Mucosa of stomach (tissue), 1 donor: ENCODE results near the gene DGUOK.

Source experiments
- H3K27me3 ChIP-seq: one replicate; pipeline ENCODE4 v1.7.0; 2013; ENCODE audit warnings: mild to moderate bottlenecking, low read length; ENCODE audit not compliant: control insufficient read depth, insufficient read depth
- H3K36me3 ChIP-seq: one replicate; pipeline ENCODE4 v1.7.0; 2013; ENCODE audit warnings: low read length; ENCODE audit not compliant: control insufficient read depth, insufficient read depth
- H3K4me1 ChIP-seq: one replicate; pipeline ENCODE4 v1.7.0; 2013; ENCODE audit warnings: mild to moderate bottlenecking, low read length; ENCODE audit not compliant: control insufficient read depth, insufficient read depth
- H3K4me3 ChIP-seq: one replicate; pipeline ENCODE4 v1.7.0; 2013; ENCODE audit warnings: low read length
- H3K9ac ChIP-seq: one replicate; pipeline ENCODE4 v1.7.0; 2013; ENCODE audit warnings: mild to moderate bottlenecking, low read length, moderate library complexity
- H3K9me3 ChIP-seq: one replicate; pipeline ENCODE4 v1.7.0; 2013; ENCODE audit warnings: mild to moderate bottlenecking, low read length, moderate library complexity; ENCODE audit not compliant: control insufficient read depth
- donor health status: Pancreatic carcinoma.

Gene DGUOK

GRCh38 chr2:73992036-73992435 is 65.4 kb downstream of the DGUOK start:
- Histone ChIP-seq H3K9me3 (no peaks in the 10 kb centered on the region), H3K4me3 (no peak overlapping the region), H3K27me3 (no peaks in the 10 kb centered on the region), H3K4me1 (peaks cover 22% of the 10 kb centered on the region), H3K36me3 (no peaks in the 10 kb centered on the region), H3K9ac (no peak overlapping the region)

- no peak overlapping the region for H3K4me3 ChIP-seq
- no peaks in the 10 kb centered on the region for H3K9me3 ChIP-seq
- no peak overlapping the region for H3K9ac ChIP-seq
- no peaks in the 10 kb centered on the region for H3K36me3 ChIP-seq
- H3K27me3 ChIP-seq: no peaks in the 10 kb centered on the region
- H3K4me1 ChIP-seq: peaks cover 8% of the 10 kb centered on the region
Measured at GRCh38 chr2:73993376-73993775, 66.7 kb downstream of the DGUOK start.

GRCh38 chr2:73993778-73994177 is 67.1 kb downstream of the DGUOK start:
- H3K4me1 ChIP-seq: peaks cover 6% of the 10 kb centered on the region
- H3K4me3 ChIP-seq: no peak overlapping the region

GRCh38 chr2:73994178-73994831 is 67.6 kb downstream of the DGUOK start:
- Histone ChIP-seq H3K9me3 (no peaks in the 10 kb centered on the region), H3K27me3 (no peaks in the 10 kb centered on the region), H3K36me3 (no peaks in the 10 kb centered on the region), H3K4me1 (peaks cover 2% of the 10 kb centered on the region), H3K4me3 (no peak overlapping the region), H3K9ac (no peak overlapping the region)

More at GRCh38 chr2:73993778-73994177, 67.1 kb downstream of the DGUOK start:
- Histone ChIP-seq H3K27me3 (no peaks in the 10 kb centered on the region), H3K9ac (no peak overlapping the region), H3K9me3 (no peaks in the 10 kb centered on the region), H3K36me3 (no peaks in the 10 kb centered on the region)

- Histone ChIP-seq H3K9ac (no peak overlapping the region), H3K9me3 (no peaks in the 10 kb centered on the region), H3K27me3 (no peaks in the 10 kb centered on the region), H3K4me3 (no peak overlapping the region), H3K4me1 (peaks cover 15% of the 10 kb centered on the region), H3K36me3 (no peaks in the 10 kb centered on the region)
Measured at GRCh38 chr2:73995810-73996209, 69.1 kb downstream of the DGUOK start.

- Histone ChIP-seq H3K27me3 (no peaks in the 10 kb centered on the region), H3K36me3 (no peaks in the 10 kb centered on the region), H3K9me3 (no peaks in the 10 kb centered on the region), H3K4me1 (peaks cover 23% of the 10 kb centered on the region), H3K4me3 (no peak overlapping the region), H3K9ac (no peak overlapping the region)
Measured at GRCh38 chr2:73997813-73998212, 71.1 kb downstream of the DGUOK start.

- Histone ChIP-seq H3K36me3 (no peaks in the 10 kb centered on the region), H3K9ac (no peak overlapping the region), H3K9me3 (no peaks in the 10 kb centered on the region), H3K4me1 (peaks cover 28% of the 10 kb centered on the region), H3K27me3 (no peaks in the 10 kb centered on the region), H3K4me3 (no peak overlapping the region)
Measured at GRCh38 chr2:73998451-73998850, 71.8 kb downstream of the DGUOK start.

GRCh38 chr2:73998933-73999332 is 72.3 kb downstream of the DGUOK start:
- H3K27me3 ChIP-seq: no peaks in the 10 kb centered on the region
- no peaks in the 10 kb centered on the region for H3K36me3 ChIP-seq
- no peaks in the 10 kb centered on the region for H3K9me3 ChIP-seq
- no peak overlapping the region for H3K9ac ChIP-seq
- H3K4me1 ChIP-seq: peaks cover 32% of the 10 kb centered on the region
- H3K4me3 ChIP-seq: no peak overlapping the region

GRCh38 chr2:73999881-74000597 is 73.4 kb downstream of the DGUOK start:
- no peak overlapping the region for H3K4me3 ChIP-seq
- H3K27me3 ChIP-seq: no peaks in the 10 kb centered on the region
- no peak overlapping the region for H3K9ac ChIP-seq

GRCh38 chr2:74000666-74001065 is 74.0 kb downstream of the DGUOK start:
- H3K9ac ChIP-seq: no peak overlapping the region
- H3K4me1 ChIP-seq: peaks cover 41% of the 10 kb centered on the region
- no peak overlapping the region for H3K4me3 ChIP-seq
- H3K9me3 ChIP-seq: no peaks in the 10 kb centered on the region
- no peaks in the 10 kb centered on the region for H3K27me3 ChIP-seq
- H3K36me3 ChIP-seq: no peaks in the 10 kb centered on the region

More at GRCh38 chr2:73999881-74000597, 73.4 kb downstream of the DGUOK start:
- no peaks in the 10 kb centered on the region for H3K36me3 ChIP-seq
- H3K9me3 ChIP-seq: no peaks in the 10 kb centered on the region
- peaks cover 41% of the 10 kb centered on the region for H3K4me1 ChIP-seq

GRCh38 chr2:74001121-74001520 is 74.4 kb downstream of the DGUOK start:
- Histone ChIP-seq H3K27me3 (no peaks in the 10 kb centered on the region), H3K4me3 (no peak overlapping the region), H3K36me3 (no peaks in the 10 kb centered on the region), H3K9ac (no peak overlapping the region), H3K4me1 (peaks cover 41% of the 10 kb centered on the region), H3K9me3 (no peaks in the 10 kb centered on the region)

- Histone ChIP-seq H3K9ac (no peak overlapping the region), H3K4me3 (no peak overlapping the region), H3K4me1 (peaks cover 41% of the 10 kb centered on the region), H3K9me3 (no peaks in the 10 kb centered on the region), H3K27me3 (no peaks in the 10 kb centered on the region), H3K36me3 (no peaks in the 10 kb centered on the region)
Measured at GRCh38 chr2:74001781-74002504, 75.3 kb downstream of the DGUOK start.
